Osteoblast (primary cell): ENCODE results near the gene PPP5C. TPM values are rescaled to one million over a fixed set of nuclear protein-coding genes. Genes with fewer than 3 reads are reported as not detected.
A peak's percentile ranks its signal among the peaks of the same experiment; 100 is the strongest.
"Not testable (repeated sequence)": the region's sequence is repeated elsewhere in the genome, so short reads cannot be mapped to it uniquely, and the experiment has no call there.

Source experiments
- DNase-seq: peaks from one replicate; pipeline ENCODE4 v3.0.0; 2011; ENCODE audit warnings: low spot score, mixed read lengths; ENCODE audit not compliant: insufficient read length; ENCODE audit errors: missing footprints
- H2AFZ ChIP-seq: 2 replicates; pipeline ENCODE4 v1.6.0; 2011; ENCODE audit warnings: mild to moderate bottlenecking, low read length
- H3K27ac ChIP-seq: 2 replicates; pipeline ENCODE4 v1.5.1; 2011; ENCODE audit warnings: mild to moderate bottlenecking, low read depth, low read length, moderate library complexity
- H3K27me3 ChIP-seq: 2 replicates; pipeline ENCODE4 v1.6.0; 2012; ENCODE audit warnings: mild to moderate bottlenecking, control low read depth, inconsistent platforms, low read length, moderate library complexity; ENCODE audit not compliant: insufficient read depth
- H3K36me3 ChIP-seq: 2 replicates; pipeline ENCODE4 v1.5.1; 2011; ENCODE audit warnings: mild to moderate bottlenecking, low read length, control low read depth, moderate library complexity; ENCODE audit not compliant: insufficient read depth
- H3K4me1 ChIP-seq: 2 replicates; pipeline ENCODE4 v1.5.1; 2011; ENCODE audit warnings: mild to moderate bottlenecking, low read length, control low read depth, moderate library complexity; ENCODE audit not compliant: insufficient read depth
- H3K4me2 ChIP-seq: 2 replicates; pipeline ENCODE4 v1.6.0; 2011; ENCODE audit warnings: mild to moderate bottlenecking, low read length; ENCODE audit not compliant: insufficient read depth
- H3K4me3 ChIP-seq: fragments of 200-600 bp; sonication (generic); 3 replicates; pipeline ENCODE4 v1.5.1; 2012; ENCODE audit warnings: mild to moderate bottlenecking, low read length, inconsistent platforms; ENCODE audit not compliant: insufficient read depth
- H3K79me2 ChIP-seq: 2 replicates; pipeline ENCODE4 v1.6.0; 2012; ENCODE audit warnings: mild to moderate bottlenecking, low read length, control low read depth, inconsistent platforms; ENCODE audit not compliant: insufficient read depth
- H3K9me3 ChIP-seq: 2 replicates; pipeline ENCODE4 v1.5.1; 2011; ENCODE audit warnings: low read depth, low read length, control low read depth
- H4K20me1 ChIP-seq: 2 replicates; pipeline ENCODE4 v1.6.0; 2012; ENCODE audit warnings: mild to moderate bottlenecking, low read length, control low read depth; ENCODE audit not compliant: insufficient read depth
- total RNA-seq: library from RNA; depleted of rRNA; stranded (reverse); fragments of >200 nt; gene quantifications from 2 replicates; pipeline ENCODE4 v1.2.3, GENCODE V29; 2012
- TF ChIP-seq, protein P1 (sequence below): IDR thresholded peaks from 2 replicates; pipeline ENCODE4 v1.5.1; 2011; ENCODE audit warnings: mild to moderate bottlenecking, low read depth, low read length, moderate library complexity; ENCODE audit errors: extremely low read depth

PPP5C gene
- total RNA-seq, 1 donor = 36.6 TPM

GRCh38 chr19:46427518-46428045 is 80.7 kb downstream of the PPP5C start:
- no peak for DNase-seq
- Histone ChIP-seq H3K4me1 (peaks cover 6% of the 10 kb centered on the region), H3K9me3 (no peaks in the 10 kb centered on the region), H3K79me2 (no peaks in the 10 kb centered on the region), H3K27ac (no peak overlapping the region), H3K27me3 (peaks cover 21% of the 10 kb centered on the region), H4K20me1 (no peaks in the 10 kb centered on the region), H3K4me2 (no peak overlapping the region), H3K4me3 (no peak overlapping the region), H2AFZ (no peak overlapping the region), H3K36me3 (no peaks in the 10 kb centered on the region)
- TF ChIP-seq, protein P1, sequence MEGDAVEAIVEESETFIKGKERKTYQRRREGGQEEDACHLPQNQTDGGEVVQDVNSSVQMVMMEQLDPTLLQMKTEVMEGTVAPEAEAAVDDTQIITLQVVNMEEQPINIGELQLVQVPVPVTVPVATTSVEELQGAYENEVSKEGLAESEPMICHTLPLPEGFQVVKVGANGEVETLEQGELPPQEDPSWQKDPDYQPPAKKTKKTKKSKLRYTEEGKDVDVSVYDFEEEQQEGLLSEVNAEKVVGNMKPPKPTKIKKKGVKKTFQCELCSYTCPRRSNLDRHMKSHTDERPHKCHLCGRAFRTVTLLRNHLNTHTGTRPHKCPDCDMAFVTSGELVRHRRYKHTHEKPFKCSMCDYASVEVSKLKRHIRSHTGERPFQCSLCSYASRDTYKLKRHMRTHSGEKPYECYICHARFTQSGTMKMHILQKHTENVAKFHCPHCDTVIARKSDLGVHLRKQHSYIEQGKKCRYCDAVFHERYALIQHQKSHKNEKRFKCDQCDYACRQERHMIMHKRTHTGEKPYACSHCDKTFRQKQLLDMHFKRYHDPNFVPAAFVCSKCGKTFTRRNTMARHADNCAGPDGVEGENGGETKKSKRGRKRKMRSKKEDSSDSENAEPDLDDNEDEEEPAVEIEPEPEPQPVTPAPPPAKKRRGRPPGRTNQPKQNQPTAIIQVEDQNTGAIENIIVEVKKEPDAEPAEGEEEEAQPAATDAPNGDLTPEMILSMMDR = no peak

DNA sequence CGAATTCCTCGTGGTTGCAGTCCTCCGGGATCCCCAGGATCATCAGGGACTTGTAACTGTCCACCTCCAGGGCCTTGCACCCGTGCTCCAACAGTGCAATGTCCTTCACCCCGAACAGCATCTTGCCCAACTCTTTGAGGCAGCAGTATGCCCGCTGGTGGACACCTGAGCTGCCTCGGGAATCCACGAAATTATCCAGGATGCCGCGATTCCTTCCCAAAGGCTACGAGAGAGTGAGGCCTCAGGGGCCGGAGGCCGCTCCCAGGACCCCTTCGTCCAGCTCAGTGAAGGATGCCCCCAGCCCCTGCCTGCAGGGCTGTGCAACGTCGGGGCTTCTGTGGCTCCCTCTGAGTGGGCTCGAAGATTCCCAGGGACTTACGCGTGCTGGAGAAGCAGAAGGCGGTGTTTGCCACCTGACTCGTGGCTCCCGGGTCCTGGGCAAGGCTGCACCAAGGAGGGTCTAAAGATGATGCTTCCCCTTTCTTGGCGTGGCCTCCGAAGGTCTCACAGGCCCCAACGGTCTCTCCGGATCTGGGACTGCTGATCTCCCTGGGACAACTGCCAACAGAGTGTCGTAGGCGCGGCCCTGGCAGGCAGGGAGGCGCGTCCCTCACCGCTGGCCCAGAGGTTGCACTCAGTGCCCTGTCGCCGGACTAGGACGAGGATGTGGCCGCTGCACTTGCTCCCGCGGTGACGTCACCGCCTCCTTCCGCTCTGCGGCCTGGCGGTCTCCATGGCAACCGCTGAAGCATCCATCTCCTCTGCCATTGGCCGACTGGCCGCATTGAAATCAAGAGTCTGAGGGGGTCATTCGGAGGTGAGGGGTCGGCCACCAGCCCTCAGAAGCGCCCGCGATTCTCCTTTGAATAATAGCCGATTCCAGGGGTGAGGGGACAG is 81.6 kb downstream of the PPP5C start, which contains the start of gene PNMA8C:
TSS of gene PNMA8C (minus strand) at position 698 of the 897 bp plus-strand sequence. CDS start at position 121, 577 bp downstream.
- Histone ChIP-seq H3K79me2 (no peaks in the 10 kb centered on the region), H3K4me1 (peaks cover 6% of the 10 kb centered on the region), H3K36me3 (no peaks in the 10 kb centered on the region), H3K4me2 (peak within 1 kb of the TSS; percentile 72), H3K27me3 (peaks cover 21% of the 10 kb centered on the region), H3K27ac (no peak within 1 kb of the TSS), H3K9me3 (no peaks in the 10 kb centered on the region), H3K4me3 (peak within 1 kb of the TSS; percentile 61), H2AFZ (peak within 1 kb of the TSS; percentile 65), H4K20me1 (no peaks in the 10 kb centered on the region)
- TF ChIP-seq, protein P1 = no peak
- peak; percentile 90 for DNase-seq

DNA sequence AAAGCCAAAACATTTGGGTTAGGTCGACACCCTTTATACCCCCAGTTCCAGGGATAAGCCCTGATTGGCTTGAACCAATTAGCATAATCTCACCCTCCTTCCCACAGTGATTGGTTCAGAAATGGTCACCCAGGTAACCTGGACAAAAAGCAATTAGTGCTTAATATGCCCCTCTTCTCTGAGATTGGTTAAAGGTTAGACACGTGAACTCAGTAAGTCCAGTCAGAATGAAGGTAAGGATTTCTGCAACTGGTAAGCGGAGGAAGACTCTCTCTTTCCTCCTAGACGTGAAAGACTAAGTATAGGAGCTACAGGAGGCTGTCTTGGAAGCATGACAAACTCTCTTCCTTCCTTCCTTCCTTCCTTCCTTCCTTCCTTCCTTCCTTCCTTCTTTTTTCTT is 83.1 kb downstream of the PPP5C start:
- TF ChIP-seq, protein P1 = no peak
- Histone ChIP-seq H3K36me3 (no peaks in the 10 kb centered on the region), H3K79me2 (no peaks in the 10 kb centered on the region), H3K9me3 (no peaks in the 10 kb centered on the region), H3K4me1 (peaks cover 6% of the 10 kb centered on the region), H3K4me3 (no peak overlapping the region), H3K27ac (no peak overlapping the region), H3K4me2 (no peak overlapping the region), H4K20me1 (no peaks in the 10 kb centered on the region), H3K27me3 (peaks cover 17% of the 10 kb centered on the region), H2AFZ (no peak overlapping the region)
- DNase-seq = no peak

DNA sequence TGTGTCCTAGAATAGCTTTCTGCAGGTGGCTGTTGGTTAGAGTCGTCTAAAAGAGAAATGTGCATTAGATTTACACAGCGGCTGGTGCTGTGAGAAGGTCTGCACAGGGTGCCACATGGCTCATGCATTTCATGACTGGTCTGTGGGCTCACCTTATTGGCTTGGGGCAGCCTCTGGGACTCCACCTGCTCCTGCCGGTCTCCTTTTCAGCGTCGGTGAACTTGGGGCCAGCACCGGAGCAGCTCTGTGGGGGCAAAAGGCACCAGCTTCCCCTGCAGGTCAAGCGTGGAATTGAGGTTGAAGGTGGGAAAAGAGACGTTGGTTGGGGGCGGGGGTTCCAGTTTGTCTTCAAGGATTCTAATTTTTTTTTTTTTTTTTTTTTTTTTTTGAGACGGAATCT is 84.9 kb downstream of the PPP5C start:
- H3K9me3 ChIP-seq = no peaks in the 10 kb centered on the region
- no peaks in the 10 kb centered on the region for H3K36me3 ChIP-seq
- TF ChIP-seq, protein P1 = no peak
- no peak overlapping the region for H3K4me3 ChIP-seq
- H3K27me3 ChIP-seq = peaks cover 14% of the 10 kb centered on the region
- no peaks in the 10 kb centered on the region for H4K20me1 ChIP-seq
- no peaks in the 10 kb centered on the region for H3K79me2 ChIP-seq
- peaks cover 4% of the 10 kb centered on the region for H3K4me1 ChIP-seq
- no peak overlapping the region for H3K4me2 ChIP-seq
- H2AFZ ChIP-seq = no peak overlapping the region
- H3K27ac ChIP-seq = no peak overlapping the region
- peak; percentile 31 for DNase-seq

DNA sequence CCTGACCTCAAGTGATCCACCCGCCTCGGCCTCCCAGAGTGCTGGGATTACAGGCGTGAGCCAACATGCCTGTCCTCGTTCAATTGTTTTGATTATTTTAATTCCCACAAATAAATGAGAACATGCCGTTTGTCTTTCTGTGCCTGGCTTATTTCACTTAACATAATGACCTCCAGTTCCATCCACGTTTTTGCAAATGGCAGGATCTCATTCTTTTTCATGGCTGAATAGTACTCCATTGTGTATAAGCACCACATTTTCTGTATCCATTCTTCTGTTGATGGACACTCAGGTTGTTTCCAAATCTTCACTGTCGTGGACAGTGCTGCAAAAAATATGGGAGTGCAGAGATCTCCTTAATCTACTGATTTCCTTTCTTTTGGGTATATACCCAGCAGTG is 86.6 kb downstream of the PPP5C start:
- not testable (repeated sequence) for H2AFZ ChIP-seq, DNase-seq, H3K79me2 ChIP-seq, H3K4me2 ChIP-seq, H3K27me3 ChIP-seq, H3K27ac ChIP-seq, H3K9me3 ChIP-seq, H3K4me1 ChIP-seq, H3K36me3 ChIP-seq, H4K20me1 ChIP-seq, H3K4me3 ChIP-seq
